HepG2 (cell line): ENCODE measurements around the gene POLR2F. TPM values are rescaled to one million over a fixed set of nuclear protein-coding genes. Genes with fewer than 3 reads are reported as not detected.

Experiments used
- CREM ChIP-seq, 2 experiments: sonication (generic) in 1 of 2; formaldehyde crosslinking in 1 of 2; IDR thresholded peaks; 2 replicates each; pipeline versions ENCODE4 v1.4.0 to v1.6.1; 2016 to 2020; ENCODE audit warnings: antibody characterized with exemption in 1 of 2, mild to moderate bottlenecking in 1 of 2, missing genetic modification reagents in 1 of 2
- HNF4G ChIP-seq, 2 experiments: sonication (generic) in 1 of 2; formaldehyde crosslinking in 1 of 2; IDR thresholded peaks; 2 replicates each; pipeline versions ENCODE4 v1.4.0 to v1.6.1; 2011 to 2020; ENCODE audit warnings: borderline replicate concordance in 2 of 2, low read depth in 2 of 2, mild to moderate bottlenecking in 2 of 2, low read length in 1 of 2, missing genetic modification reagents in 1 of 2, moderate library complexity in 1 of 2
- HNRNPK ChIP-seq: fragments of 200-400 bp; formaldehyde crosslinking; IDR thresholded peaks from 2 replicates; pipeline ENCODE4 v1.6.1; 2018; ENCODE audit warnings: low read length, low read depth, moderate library complexity, mild to moderate bottlenecking; ENCODE audit not compliant: poor library complexity, severe bottlenecking
- NCOR1 ChIP-seq: fragments of 200-600 bp; sonication (generic); IDR thresholded peaks from 2 replicates; pipeline ENCODE4 v1.7.0; 2017; ENCODE audit warnings: antibody characterized with exemption, low read length, borderline replicate concordance
- PHF21A ChIP-seq: sonication (generic); formaldehyde crosslinking; IDR thresholded peaks from 2 replicates; pipeline ENCODE4 v1.5.0; 2020; ENCODE audit warnings: mild to moderate bottlenecking, missing genetic modification reagents
- POLR2A ChIP-seq, 2 experiments: IDR thresholded peaks; 2 replicates each; pipeline ENCODE4 v1.6.1; 2011; ENCODE audit warnings: low read depth in 2 of 2, low read length in 2 of 2, mild to moderate bottlenecking in 1 of 2, moderate library complexity in 1 of 2; ENCODE audit not compliant: insufficient read depth in 1 of 2
- POLR2AphosphoS5 ChIP-seq: IDR thresholded peaks from 2 replicates; pipeline ENCODE4 v1.6.1; 2012; ENCODE audit warnings: low read depth, low read length
- PPARG ChIP-seq: conservative IDR thresholded peaks from 2 replicates; pipeline ENCODE4 v1.6.1; 2016; ENCODE audit warnings: missing biosample characterization, missing genetic modification reagents
- SMYD3 ChIP-seq: sonication (generic); formaldehyde crosslinking; IDR thresholded peaks from 2 replicates; pipeline ENCODE4 v1.8.1; 2023; ENCODE audit warnings: mild to moderate bottlenecking, missing genetic modification reagents
- SOX13 ChIP-seq, 3 experiments: fragments of 450-650 bp in 1 of 3; sonication (generic) in 1 of 3; formaldehyde crosslinking in 1 of 3; IDR thresholded peaks in 2 of 3; conservative IDR thresholded peaks in 1 of 3; 2 replicates each; pipeline versions ENCODE4 v1.5.0 to v1.6.1; 2016 to 2020; ENCODE audit warnings: antibody characterized with exemption in 1 of 3, mild to moderate bottlenecking in 1 of 3, missing compliant biosample characterization in 1 of 3, missing genetic modification reagents in 1 of 3, moderate library complexity in 1 of 3
- STAT6 ChIP-seq: sonication (generic); formaldehyde crosslinking; IDR thresholded peaks from 2 replicates; pipeline ENCODE4 v1.4.0; 2020; ENCODE audit warnings: missing genetic modification reagents, mild to moderate bottlenecking, borderline replicate concordance
- ZFAT ChIP-seq: sonication (generic); formaldehyde crosslinking; conservative IDR thresholded peaks from 2 replicates; pipeline ENCODE4 v1.8.1; 2023; ENCODE audit warnings: missing genetic modification reagents, inconsistent platforms
- ZFP90 ChIP-seq: sonication (generic); formaldehyde crosslinking; IDR thresholded peaks from 2 replicates; pipeline ENCODE4 v1.8.0; 2022; ENCODE audit warnings: missing genetic modification reagents, mild to moderate bottlenecking, inconsistent platforms, borderline replicate concordance
- ZMYM3 ChIP-seq: sonication (generic); formaldehyde crosslinking; IDR thresholded peaks from 2 replicates; pipeline ENCODE4 v1.5.1; 2020; ENCODE audit warnings: mild to moderate bottlenecking, missing genetic modification reagents
- ZNF614 ChIP-seq: IDR thresholded peaks from 2 replicates; pipeline ENCODE4 v1.6.1; 2018; ENCODE audit warnings: missing biosample characterization, missing genetic modification reagents, inconsistent platforms, borderline replicate concordance
- ZNF710 ChIP-seq: sonication (generic); formaldehyde crosslinking; IDR thresholded peaks from 2 replicates; pipeline ENCODE4 v1.5.0; 2020; ENCODE audit warnings: mild to moderate bottlenecking, missing genetic modification reagents, borderline replicate concordance
- polyA plus RNA-seq, 8 experiments: library from polyadenylated mRNA; depleted of rRNA in 3 of 8; stranded (reverse) in 7 of 8; unstranded in 1 of 8; fragments of >200 nt; fragmentation: Illumina TruSeq in 4 of 8; extraction: Trizol in 4 of 8; gene quantifications; 2 replicates each; pipeline versions ENCODE4 v1.2.1 to v1.2.3, GENCODE V29; 2011 to 2016; ENCODE audit warnings: low read depth in 4 of 8, missing spikeins in 1 of 8, mixed read lengths in 1 of 8; ENCODE audit not compliant: insufficient read depth in 1 of 8
- total RNA-seq, 5 experiments: library from RNA; depleted of rRNA; stranded (reverse); fragments of >200 nt; fragmentation: Illumina TruSeq; extraction: Trizol; gene quantifications; 2 replicates each; pipeline ENCODE4 v1.2.3, GENCODE V29; 2016; ENCODE audit warnings: low read depth in 1 of 5
- TF ChIP-seq, protein P1 (sequence below), 2 experiments: sonication (generic) in 1 of 2; formaldehyde crosslinking in 1 of 2; IDR thresholded peaks; 2 replicates each; pipeline versions ENCODE4 v1.4.0 to v1.6.1; 2016 to 2020; ENCODE audit warnings: borderline replicate concordance in 1 of 2, low read depth in 1 of 2, mild to moderate bottlenecking in 1 of 2, missing genetic modification reagents in 1 of 2

Gene POLR2F
- total and polyA plus RNA-seq, 2 of the 13 experiments (the other 11 are each of a cell fraction or from before 2014, with no cell fraction given) = 135 to 158 TPM

DNA sequence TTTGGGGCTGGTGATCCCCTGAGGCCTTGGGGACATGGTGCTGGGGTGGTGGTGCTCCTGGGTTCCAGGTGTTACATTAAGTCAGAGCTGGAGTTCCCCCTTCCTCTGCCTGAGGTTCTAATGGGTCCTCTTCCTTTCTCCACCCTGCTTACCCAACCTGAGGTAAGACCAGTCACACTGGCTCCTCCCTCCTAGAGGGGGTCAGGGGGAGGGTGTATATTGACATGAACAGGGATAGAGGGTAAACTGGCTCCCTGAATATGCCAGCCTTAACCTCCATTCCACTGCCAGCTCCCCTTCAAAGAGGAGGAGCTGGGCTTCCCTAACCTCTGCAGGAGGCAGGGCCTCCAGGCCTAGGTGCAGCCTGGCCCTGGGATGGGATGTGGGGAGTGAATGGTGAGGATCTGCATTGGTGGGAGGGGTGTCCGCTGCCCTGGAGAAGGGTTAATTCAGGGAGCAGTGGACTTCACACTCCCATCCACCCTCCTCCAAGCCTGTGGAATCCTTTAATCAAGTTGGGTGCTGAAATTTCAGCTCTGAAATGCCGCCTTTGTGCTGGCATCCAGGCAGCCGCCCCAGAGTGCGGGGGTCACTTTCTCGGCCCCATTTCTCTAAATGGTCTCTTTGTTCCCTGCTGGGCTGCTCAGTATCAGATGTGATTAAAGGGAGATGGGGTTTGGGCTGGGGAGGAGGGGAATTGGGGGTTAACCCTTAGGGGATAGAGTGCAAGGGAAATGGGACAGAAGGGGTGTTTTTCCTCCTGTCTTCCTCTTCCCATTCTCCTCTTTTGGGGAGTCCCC lies 15.2 kb downstream of the POLR2F start (continued):
- TF ChIP-seq STAT6 (CRISPR knock-in tag) (no peak), ZFAT (CRISPR knock-in tag) (no peak), ZFP90 (no peak), ZMYM3 (CRISPR knock-in tag) (0 out of 2 replicates have a peak, but pooled peaks have one; percentile 28), CREM (IDR thresholded peaks at IDR 0.05) (peak; percentile 49; the same call in 1 of the 2 replicates), CREM (CRISPR knock-in tag; IDR thresholded peaks at IDR 0.05) (no peak), POLR2A (IDR thresholded peaks at IDR 0.05; ENCODE audit: insufficient read depth in 1 of 2, low read depth in 2 of 2, low read length in 2 of 2) (0 out of 4 replicates have a peak, but pooled peaks of 1 of the 2 experiments have one; percentile 38), SMYD3 (CRISPR knock-in tag) (no peak), PHF21A (CRISPR knock-in tag) (peak; percentile 79; the same call in 1 of the 2 replicates), ZNF710 (CRISPR knock-in tag) (no peak), ZNF614 (CRISPR knock-in tag) (peak; percentile 22; the same call in 1 of the 2 replicates), HNRNPK (peak; percentile 17), POLR2AphosphoS5 (peak; percentile 12; the same call in 1 of the 2 replicates), SOX13 (IDR thresholded peaks at IDR 0.05) (peak; percentile 21; the same call in 1 of the 2 replicates), SOX13 (CRISPR knock-in tag; conservative IDR thresholded peaks at IDR 0.05 in 1 of 2, IDR thresholded peaks at IDR 0.05 in 1 of 2) (peak in 1 of 2 experiments; percentile 61; a peak in 2 of 4 replicates), PPARG (CRISPR knock-in tag) (0 out of 2 replicates have a peak, but pooled peaks have one; percentile 26), HNF4G (IDR thresholded peaks at IDR 0.05; ENCODE audit: borderline replicate concordance, low read depth, low read length) (peak; percentile 85), HNF4G (CRISPR knock-in tag; IDR thresholded peaks at IDR 0.05; ENCODE audit: borderline replicate concordance, low read depth) (no peak), NCOR1 (peak; percentile 83; the same call in 1 of the 2 replicates)
- TF ChIP-seq, protein P1, sequence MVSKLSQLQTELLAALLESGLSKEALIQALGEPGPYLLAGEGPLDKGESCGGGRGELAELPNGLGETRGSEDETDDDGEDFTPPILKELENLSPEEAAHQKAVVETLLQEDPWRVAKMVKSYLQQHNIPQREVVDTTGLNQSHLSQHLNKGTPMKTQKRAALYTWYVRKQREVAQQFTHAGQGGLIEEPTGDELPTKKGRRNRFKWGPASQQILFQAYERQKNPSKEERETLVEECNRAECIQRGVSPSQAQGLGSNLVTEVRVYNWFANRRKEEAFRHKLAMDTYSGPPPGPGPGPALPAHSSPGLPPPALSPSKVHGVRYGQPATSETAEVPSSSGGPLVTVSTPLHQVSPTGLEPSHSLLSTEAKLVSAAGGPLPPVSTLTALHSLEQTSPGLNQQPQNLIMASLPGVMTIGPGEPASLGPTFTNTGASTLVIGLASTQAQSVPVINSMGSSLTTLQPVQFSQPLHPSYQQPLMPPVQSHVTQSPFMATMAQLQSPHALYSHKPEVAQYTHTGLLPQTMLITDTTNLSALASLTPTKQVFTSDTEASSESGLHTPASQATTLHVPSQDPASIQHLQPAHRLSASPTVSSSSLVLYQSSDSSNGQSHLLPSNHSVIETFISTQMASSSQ (IDR thresholded peaks at IDR 0.05; ENCODE audit: low read depth) = no peak
- TF ChIP-seq, protein P1 (CRISPR knock-in tag; IDR thresholded peaks at IDR 0.05; ENCODE audit: borderline replicate concordance) = peak; percentile 5; the same call in 1 of the 2 replicates
